AG09319 (cell line): ENCODE results near the gene TIFAB.

Experiments used
- DNase-seq: peaks from one replicate; pipeline ENCODE4 v3.0.0-alpha.2; 2010; ENCODE audit warnings: low read depth; ENCODE audit errors: extremely low read depth
- TF ChIP-seq, protein P1 (sequence below): IDR thresholded peaks from 2 replicates; pipeline ENCODE4 v1.5.1; 2011; ENCODE audit warnings: low read depth, mild to moderate bottlenecking, inconsistent platforms, low read length, moderate library complexity

The TIFAB gene

DNA sequence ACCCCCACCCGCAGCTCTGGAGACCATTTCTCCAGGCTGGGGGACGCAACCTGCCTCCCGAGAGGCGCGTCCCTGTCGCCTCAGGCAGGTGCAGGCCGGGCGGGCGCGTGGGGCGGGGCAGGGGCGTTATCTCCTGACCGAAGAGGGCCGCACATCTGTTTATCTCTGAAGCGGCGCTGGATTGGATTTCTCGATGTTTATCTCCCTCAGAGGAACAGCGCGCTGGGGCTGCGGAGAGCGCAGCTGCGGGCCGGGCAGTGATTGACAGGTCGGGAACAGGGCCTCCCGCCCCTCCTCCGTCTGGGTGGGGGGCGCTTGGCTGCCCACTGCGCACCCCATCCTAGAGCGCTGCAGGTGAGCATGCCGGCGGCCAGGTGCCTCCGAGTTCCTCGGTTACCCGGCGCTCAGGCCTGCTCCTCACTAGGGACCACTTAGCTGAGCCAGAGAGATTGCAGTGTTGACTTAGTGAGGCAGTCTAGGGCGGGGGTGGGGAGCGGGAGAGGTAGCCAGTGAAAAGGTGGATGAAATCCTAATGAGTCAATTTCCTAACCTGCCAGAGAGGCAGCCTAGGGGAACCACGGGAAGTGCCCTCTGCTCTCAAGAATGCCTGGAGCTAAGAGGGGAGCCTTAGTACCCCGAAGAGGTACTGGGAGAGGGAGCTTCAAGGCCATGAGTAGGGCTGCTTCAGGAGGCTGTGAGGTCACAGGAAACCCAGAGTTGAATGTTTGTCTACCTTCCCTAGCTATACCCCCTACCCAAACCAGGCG lies 39.6 kb upstream of the TIFAB start:
- TF ChIP-seq, protein P1, sequence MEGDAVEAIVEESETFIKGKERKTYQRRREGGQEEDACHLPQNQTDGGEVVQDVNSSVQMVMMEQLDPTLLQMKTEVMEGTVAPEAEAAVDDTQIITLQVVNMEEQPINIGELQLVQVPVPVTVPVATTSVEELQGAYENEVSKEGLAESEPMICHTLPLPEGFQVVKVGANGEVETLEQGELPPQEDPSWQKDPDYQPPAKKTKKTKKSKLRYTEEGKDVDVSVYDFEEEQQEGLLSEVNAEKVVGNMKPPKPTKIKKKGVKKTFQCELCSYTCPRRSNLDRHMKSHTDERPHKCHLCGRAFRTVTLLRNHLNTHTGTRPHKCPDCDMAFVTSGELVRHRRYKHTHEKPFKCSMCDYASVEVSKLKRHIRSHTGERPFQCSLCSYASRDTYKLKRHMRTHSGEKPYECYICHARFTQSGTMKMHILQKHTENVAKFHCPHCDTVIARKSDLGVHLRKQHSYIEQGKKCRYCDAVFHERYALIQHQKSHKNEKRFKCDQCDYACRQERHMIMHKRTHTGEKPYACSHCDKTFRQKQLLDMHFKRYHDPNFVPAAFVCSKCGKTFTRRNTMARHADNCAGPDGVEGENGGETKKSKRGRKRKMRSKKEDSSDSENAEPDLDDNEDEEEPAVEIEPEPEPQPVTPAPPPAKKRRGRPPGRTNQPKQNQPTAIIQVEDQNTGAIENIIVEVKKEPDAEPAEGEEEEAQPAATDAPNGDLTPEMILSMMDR = no peak

DNA sequence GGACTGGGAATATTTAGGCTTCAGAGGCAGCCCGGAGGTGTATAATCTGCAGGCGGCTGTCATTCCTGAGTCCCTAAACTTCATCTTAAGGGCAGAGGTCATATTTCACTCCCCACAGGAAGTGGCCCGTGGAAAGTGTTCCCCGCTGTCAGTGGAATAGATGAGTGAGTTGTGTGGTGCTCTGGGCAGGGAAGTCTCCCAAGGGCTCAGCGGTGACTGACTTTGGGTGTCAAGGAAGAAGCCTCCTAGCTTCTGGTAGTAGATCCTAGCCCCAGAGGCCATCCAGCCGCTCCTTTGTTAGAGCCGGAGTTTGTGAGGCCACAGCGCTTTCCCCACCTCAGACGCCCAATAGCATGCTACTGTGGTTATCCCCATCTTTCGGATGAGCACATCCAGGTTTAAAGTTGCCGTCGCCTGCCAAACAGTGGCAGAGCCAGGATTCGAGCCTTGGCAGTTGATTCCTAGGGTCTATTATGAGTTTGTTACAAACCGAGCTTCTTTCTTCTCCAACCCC lies 38.9 kb upstream of the TIFAB start:
- TF ChIP-seq, protein P1 = no peak
- no peak for DNase-seq

More for the DNA sequence above, 39.6 kb upstream of the TIFAB start:
- no peak for DNase-seq

DNA sequence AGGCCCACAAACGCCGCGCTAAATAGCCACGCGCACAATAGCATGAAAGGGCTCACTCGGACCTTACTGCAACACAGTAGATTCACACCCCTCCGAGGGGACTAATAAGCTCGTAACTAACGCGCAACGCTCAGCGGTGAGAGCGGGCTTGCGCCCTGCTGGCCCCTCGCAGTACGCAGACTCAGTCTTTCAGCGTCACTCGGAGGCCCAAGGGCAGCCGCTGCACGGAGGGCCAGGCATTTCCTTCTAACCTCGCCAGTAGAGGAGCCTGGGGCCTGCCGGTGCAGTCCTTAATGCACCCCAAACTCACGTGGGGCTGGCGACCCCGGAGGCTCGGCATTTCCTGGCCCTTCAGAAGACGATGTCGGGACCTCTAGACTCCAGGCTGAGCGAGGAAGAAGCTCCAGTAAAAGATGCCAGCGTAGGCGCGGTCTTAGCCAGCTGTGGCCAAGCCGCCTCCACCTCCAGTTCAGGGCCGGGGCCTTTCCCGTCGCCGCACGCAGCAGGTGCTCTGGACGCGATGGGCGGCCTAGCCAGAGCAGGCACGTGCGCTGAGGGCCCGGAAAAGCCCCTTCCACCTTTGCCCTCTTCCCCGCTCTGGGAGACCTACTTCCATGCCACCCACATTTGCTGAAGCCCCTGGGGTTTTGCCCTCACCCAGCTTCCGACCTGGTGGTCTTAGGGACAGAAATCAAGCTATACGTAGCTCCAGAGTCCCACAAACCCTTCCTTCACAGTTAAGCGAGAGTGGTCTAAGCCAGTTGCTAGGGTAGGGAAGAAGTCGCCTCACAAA lies 38.3 kb upstream of the TIFAB start:
- TF ChIP-seq, protein P1 = no peak
- no peak for DNase-seq

DNA sequence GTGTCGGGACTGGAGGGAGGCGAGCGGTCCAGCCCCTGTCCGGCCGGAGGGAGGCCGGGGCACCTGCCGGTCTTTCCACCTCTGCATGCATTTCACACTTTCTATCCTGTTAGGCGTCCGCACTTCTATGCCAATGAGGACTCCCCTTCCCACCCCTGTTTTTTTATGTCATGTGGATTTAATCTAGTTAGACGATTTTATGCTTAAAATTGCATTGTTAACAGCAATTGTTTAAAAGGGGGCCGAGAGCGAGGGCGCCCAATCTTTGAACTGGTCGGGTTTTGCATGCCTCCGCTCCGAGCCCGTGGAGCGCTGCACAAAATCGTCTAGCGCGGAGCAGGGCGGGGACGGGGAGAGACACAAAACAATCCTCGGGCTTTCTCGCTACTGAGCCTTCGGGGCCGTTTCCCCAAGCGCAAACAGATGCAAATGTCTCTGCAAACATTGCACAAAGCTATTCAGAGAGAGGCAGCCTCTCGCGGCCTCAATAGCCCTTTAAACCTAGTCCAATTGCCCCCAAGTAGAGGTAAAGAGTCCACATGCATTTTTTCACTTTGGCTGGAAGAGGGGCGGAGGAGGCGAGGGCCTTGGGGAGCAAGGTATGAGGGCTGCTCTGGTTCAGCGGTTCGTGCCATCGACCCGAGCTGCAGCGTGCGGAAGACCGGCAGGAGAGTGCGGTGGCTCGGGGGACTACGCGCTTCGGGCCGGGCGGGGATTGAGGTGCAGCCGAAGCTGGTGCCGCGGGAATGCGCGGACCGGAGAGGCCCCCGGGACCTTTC lies 37.5 kb upstream of the TIFAB start:
- TF ChIP-seq, protein P1 = no peak
- DNase-seq = no peak

DNA sequence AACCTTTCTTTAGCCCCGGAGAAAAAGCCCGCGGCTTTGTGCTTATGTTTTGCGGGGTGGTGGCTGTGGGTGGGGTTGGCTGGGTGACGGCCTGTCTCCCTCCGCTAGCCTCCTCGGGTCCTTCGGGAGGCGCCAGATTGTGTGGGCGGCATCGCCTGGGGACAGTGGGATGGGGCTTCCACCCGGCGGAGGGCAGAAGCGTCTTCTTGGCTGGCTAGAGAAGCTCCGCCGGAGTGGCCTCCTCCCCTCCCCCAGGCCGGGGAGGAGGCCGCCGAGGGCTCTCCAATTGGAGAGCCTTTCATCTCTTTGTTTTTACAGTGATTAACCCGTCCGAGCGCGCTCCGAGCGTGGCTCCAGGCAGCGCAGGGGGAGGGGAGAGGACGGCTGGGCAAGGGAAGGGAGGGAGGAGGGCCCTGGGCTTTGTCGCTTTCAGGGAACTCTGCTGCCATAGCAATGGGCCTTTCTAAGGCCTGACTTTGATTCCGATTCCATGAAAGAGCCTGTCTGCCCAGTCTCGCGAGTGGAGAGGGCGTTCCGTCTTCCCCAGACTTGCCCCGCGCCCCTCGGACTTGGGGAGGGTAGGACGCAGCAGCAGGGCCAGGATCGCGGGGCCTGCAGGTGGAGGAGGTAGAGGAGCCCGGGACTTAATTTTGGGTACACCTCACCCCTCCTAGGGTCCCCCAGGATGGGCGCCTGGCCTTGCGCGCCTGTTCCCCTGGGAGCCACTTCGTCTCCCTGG lies 36.7 kb upstream of the TIFAB start:
- TF ChIP-seq, protein P1 = no peak
- peak; percentile 28 for DNase-seq

DNA sequence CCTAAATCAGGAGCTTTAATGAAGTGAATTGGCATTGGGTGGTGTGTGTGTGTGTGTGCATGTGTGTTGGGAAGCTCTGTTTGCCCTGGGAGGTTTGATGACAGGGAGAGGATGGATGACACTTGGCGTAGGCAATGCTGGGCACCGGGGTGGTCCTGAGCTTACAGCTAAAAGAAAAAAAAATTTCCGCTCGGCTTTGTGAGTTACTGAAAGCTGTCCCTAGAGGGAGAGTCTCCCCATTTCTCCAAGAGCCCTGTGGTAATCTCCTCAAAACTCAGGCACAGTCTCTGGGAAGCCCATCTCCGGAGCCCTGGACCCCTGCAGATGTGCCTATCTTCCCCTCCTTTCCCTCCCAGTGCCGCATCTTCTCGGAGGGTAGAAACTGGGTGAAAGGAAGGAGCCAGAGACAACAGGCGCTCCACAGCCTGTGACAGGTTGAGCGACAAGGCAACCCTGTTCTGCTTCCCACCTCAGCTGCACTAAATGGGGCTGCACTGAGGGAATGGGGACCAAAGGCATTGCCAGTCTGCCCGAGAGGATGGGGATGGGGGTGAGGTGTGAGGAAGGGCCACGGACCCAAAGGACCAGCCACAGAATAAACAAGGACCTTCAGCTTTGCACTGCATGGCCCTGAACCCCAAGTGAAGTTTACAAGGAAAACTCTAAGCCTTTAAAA lies 35.8 kb upstream of the TIFAB start:
- TF ChIP-seq, protein P1 = no peak
- no peak for DNase-seq
